22Rv1 (cell line): ENCODE measurements around the gene DHX35.
A peak's percentile ranks its signal among the peaks of the same experiment; 100 is the strongest.

Experiments
- ZFX ChIP-seq: fragments of 450-650 bp; IDR thresholded peaks from 2 replicates; pipeline ENCODE4 v1.6.1; 2017; ENCODE audit warnings: antibody characterized with exemption, borderline replicate concordance
- TF ChIP-seq, protein P1 (sequence below): fragments of 450-650 bp; IDR thresholded peaks from 2 replicates; pipeline ENCODE4 v1.5.1; 2017; ENCODE audit warnings: mild to moderate bottlenecking

DNA sequence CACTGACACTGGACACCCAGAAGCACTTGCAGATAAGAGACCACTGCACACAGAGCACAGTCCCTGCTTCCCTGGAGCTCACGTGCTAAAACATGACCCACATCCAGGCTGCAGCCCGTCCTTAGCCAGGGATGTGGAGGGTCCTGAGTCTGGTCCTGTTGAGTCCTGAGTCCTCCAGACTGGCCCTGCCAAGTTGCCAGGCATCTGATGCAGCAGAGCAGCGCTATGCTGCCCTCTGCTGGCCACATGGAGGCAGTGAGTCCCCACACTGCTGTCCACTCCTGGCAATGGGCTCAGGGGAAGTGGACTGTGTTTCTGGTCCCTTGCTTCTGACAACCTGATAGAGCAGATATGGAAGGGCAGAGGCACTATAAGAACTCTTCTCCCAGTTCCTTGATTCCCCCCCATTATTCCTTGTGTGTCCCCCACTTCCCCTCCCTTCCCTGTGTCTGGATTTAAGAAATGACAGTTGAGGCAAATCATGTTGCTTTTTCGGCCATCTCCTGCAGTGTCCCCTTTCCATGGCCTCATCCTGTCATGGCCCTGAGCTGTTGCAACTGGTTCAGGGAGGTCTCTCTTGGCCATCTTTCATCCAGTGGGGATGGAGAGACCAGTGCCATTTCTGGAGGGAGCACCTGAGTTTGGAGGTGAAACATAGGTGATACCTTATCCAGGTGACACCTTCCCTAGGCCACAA, 86.0 kb downstream of the DHX35 start:
- TF ChIP-seq, protein P1, sequence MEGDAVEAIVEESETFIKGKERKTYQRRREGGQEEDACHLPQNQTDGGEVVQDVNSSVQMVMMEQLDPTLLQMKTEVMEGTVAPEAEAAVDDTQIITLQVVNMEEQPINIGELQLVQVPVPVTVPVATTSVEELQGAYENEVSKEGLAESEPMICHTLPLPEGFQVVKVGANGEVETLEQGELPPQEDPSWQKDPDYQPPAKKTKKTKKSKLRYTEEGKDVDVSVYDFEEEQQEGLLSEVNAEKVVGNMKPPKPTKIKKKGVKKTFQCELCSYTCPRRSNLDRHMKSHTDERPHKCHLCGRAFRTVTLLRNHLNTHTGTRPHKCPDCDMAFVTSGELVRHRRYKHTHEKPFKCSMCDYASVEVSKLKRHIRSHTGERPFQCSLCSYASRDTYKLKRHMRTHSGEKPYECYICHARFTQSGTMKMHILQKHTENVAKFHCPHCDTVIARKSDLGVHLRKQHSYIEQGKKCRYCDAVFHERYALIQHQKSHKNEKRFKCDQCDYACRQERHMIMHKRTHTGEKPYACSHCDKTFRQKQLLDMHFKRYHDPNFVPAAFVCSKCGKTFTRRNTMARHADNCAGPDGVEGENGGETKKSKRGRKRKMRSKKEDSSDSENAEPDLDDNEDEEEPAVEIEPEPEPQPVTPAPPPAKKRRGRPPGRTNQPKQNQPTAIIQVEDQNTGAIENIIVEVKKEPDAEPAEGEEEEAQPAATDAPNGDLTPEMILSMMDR, result peak; percentile 98
- TF ChIP-seq ZFX, result no peak
